Stimulated activated naive CD4-positive, alpha-beta T cell treated with Interleukin-2 at 50 U/mL for 16 hours (primary cell): ENCODE measurements around the gene LPAR4.
"Not testable (repeated sequence)": the region's sequence is repeated elsewhere in the genome, so short reads cannot be mapped to it uniquely, and the experiment has no call there.

Experiments used
- DNase-seq: peaks from one replicate; lab custom pipeline; 2025; lab: John Stamatoyannopoulos, UW

LPAR4 gene, protein sequence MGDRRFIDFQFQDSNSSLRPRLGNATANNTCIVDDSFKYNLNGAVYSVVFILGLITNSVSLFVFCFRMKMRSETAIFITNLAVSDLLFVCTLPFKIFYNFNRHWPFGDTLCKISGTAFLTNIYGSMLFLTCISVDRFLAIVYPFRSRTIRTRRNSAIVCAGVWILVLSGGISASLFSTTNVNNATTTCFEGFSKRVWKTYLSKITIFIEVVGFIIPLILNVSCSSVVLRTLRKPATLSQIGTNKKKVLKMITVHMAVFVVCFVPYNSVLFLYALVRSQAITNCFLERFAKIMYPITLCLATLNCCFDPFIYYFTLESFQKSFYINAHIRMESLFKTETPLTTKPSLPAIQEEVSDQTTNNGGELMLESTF

GRCh38 chrX:78747489-78747888 is at the start of gene LPAR4:
LPAR4 (plus strand) TSS chrX:78747720; CDS start chrX:78754870, 7,150 bp downstream.
- DNase-seq, result no peak

DNA sequence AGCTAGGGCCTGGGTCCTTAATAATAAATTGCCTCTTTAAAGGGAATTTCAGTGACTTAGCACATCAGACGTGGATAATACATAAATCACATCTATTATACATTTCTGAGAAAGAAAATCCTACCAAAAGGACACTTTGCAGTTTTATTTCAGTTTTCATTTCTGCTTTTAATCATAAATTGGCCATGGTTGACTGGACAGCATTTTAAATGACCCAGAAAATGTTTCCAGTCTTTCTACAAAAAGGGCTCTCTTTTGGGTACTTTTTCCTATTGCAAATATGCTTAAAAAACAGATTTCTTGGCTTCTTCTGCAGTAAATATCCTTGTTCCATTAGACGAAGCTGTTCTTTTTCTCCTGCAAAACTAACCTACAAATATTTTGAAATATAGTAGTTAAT is 41.4 kb upstream of the LPAR4 start:
- DNase-seq, result no peak

DNA sequence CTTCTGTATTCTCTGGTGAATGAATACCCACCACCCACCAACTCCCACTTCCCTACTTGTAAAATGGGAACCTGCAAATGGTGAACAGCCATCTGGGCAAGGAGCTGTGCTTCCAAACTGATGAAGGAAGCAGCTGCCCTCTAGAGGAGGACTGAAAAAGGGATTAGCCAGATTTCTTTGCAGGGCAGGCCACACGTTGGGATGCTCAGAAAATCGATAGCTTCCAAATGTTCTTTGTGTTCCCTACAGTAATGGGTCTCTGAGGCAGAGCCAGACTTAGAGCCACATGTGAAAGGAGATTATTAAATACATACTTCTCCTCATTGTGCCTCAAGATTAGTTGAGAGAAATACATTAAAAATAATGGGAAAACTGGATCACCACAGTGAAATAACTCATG is 39.3 kb upstream of the LPAR4 start:
- DNase-seq, result no peak

GRCh38 chrX:78708816-78709215 is 38.7 kb upstream of the LPAR4 start:
- no peak for DNase-seq

DNA sequence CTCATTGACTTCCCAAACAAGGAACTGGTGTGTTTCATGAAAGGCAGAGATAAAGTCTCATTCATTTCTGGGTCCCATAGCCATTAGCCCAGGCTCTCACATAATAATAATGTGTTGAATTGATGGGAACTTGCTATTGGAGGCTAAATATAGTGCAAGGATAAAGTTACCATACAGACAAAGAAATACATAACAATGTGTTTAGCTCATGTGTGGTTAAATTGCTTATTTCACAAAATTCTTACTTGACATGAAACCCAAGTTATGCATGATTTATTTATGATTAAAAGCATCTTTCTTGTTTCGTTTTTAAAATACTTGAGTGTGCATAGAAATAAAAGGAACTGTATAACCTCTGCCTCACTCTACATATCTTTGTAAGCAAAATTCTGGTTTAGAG is 37.3 kb upstream of the LPAR4 start:
- no peak for DNase-seq

GRCh38 chrX:78712336-78712735 is 35.2 kb upstream of the LPAR4 start:
- DNase-seq, result no peak

- DNase-seq, result no peak
Observed at GRCh38 chrX:78725287-78725686, 22.2 kb upstream of the LPAR4 start.

- DNase-seq, result no peak
Observed at GRCh38 chrX:78746496-78746895, 1.0 kb upstream of the LPAR4 start.

- no peak for DNase-seq
Observed at GRCh38 chrX:78747971-78748370, 451 bp downstream of the LPAR4 start.

DNA sequence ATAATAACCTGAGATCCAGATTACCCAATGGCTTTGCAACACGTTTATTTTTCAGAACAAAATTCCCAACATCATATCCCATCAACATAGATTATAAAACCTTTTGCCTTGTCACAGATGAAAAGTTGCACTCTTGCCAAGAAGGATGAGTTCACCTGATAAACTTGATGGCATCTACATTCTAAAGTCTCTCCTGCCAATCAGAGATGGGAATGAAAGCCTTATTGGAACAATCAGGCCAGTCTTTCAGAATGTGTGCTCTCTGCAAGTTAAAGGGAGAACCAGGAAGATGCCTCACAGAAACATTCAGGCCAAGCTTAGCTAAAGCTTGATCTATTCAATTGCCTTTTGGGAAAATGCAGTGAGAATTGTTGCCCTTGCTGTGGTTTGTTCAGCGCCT is 1.3 kb downstream of the LPAR4 start:
- no peak for DNase-seq

DNA sequence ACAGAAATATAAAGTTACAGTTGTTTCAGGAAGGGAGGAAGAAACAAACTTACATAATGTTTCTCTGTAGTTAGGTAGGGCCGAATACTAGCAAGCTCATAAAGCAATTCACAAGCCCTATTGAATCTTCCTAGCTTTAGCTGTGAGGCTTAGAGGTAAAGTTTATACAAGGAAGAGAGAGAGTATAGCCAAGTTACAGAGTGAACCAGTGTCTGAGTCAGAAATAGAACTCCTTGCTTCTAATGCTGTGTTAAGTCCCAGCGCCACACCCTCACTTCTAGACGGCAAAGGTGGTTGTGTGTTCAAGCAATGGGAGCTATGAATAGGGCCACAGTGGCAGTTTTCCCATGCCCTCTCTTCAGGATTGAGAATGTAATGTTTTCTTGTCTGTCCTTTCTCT is 6.1 kb downstream of the LPAR4 start:
- no peak for DNase-seq

DNA sequence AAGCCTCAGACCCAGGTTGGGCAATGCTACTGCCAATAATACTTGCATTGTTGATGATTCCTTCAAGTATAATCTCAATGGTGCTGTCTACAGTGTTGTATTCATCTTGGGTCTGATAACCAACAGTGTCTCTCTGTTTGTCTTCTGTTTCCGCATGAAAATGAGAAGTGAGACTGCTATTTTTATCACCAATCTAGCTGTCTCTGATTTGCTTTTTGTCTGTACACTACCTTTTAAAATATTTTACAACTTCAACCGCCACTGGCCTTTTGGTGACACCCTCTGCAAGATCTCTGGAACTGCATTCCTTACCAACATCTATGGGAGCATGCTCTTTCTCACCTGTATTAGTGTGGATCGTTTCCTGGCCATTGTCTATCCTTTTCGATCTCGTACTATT is 7.4 kb downstream of the LPAR4 start:
- no peak for DNase-seq

- DNase-seq, result no peak
Observed at GRCh38 chrX:78759081-78759480, 11.6 kb downstream of the LPAR4 start.

- DNase-seq, result no peak
Observed at GRCh38 chrX:78769101-78769755, 21.7 kb downstream of the LPAR4 start.

DNA sequence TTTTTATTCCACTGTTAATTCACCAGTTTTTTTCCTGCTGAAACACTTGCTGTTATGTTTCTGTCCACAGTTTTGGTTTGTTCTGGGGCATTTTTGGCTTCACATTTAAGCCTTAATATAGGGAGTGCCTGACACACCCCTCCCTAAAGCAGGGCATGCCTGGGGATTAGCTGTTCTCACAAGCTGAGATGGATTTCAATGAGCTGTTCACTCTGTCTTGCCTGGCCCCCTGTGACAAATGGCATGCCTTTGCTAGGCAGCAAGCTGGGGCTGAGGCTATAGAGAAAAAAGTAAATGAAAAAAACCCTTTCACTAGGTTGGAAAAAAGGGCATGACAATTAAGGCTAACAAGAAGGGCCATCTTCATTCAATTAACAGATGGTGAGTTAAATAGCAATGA is 22.4 kb downstream of the LPAR4 start:
- no peak for DNase-seq

DNA sequence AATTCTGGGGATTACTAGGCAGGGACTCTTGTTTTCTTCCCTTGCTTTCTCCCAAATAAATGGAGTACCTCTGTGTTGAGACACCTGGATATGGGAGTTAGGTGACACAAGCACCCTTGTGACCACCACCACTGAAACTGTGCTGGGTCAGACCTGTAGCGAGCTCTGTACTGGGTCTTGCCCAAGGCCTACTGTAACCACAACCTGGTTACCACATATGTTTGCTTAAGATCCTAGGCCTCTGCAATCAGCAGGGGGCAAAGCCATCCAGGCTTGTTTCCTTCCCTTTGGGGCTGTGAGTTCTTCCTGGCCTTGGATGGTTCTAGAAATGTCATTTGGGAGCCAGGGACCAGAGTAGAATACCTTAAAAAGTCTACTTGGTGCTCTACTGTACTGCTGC is 49.4 kb downstream of the LPAR4 start:
- DNase-seq, result no peak

DNA sequence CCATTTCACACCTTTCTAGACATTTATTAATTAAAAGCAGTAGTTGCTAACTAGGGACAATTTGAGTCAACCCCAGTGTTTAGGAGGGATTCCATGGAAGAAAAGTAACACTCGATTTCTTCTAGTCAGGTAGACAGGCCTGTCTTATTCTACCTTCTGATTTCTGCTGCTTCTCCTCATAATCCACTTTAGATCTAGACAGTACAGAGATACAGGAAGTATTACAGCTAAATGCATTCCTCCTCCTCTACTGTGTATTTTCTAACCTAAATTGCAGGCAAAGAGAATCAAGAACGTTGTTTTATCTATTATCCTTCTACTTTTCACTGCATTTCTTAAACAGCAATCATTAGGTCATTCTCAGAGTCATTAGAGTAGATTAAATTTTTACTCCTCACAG is 52.6 kb downstream of the LPAR4 start:
- no peak for DNase-seq

GRCh38 chrX:78800694-78801093 is 53.2 kb downstream of the LPAR4 start:
- DNase-seq, result no peak

DNA sequence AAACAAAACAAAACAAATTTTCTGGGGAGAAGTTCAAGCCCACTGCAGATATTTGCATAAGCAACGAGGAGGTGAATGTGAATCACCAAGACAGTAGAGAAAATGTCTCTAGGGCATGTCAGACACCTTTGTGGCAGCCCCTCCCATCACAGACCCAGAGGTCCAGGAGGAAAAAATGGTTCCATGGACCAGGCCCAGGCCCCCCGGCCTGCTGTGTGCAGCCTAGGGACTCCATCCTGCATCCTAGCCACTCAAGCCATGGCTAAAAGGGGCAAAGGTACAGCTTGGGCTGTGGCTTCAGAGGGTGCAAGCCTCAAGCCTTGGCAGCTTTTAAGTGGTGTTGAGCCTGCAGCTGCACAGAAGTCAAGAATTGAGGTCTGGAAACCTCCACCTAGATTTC is 54.0 kb downstream of the LPAR4 start:
- DNase-seq, result no peak

GRCh38 chrX:78802526-78802925 is 55.0 kb downstream of the LPAR4 start:
- DNase-seq, result not testable (repeated sequence)
